GM12865 (cell line): ENCODE measurements around the gene CACNA2D1.

ENCODE experiments used
- DNase-seq: peaks from one replicate; pipeline ENCODE4 v3.0.0; 2010; ENCODE audit warnings: low read depth
- H3K4me3 ChIP-seq: 2 replicates; pipeline ENCODE4 v1.5.1; 2011; ENCODE audit warnings: mild to moderate bottlenecking, low read depth, low read length, control low read depth
- CTCF ChIP-seq: IDR thresholded peaks from 2 replicates; pipeline ENCODE4 v1.5.1; 2011; ENCODE audit warnings: low read length, control low read depth, low read depth, inconsistent platforms; ENCODE audit not compliant: insufficient read depth; ENCODE audit errors: missing control alignments

The CACNA2D1 gene

GRCh38 chr7:82172881-82173280 lies 270.7 kb downstream of the CACNA2D1 start:
- no peak for DNase-seq
- TF ChIP-seq CTCF, result no peak
- no peak overlapping the region for H3K4me3 ChIP-seq

- TF ChIP-seq CTCF, result peak; percentile 2
- DNase-seq, result no peak
Observed at GRCh38 chr7:82172017-82172416, 271.6 kb downstream of the CACNA2D1 start.

GRCh38 chr7:82167558-82168314 lies 275.8 kb downstream of the CACNA2D1 start:
- H3K4me3 ChIP-seq, result no peak overlapping the region
- DNase-seq, result no peak
- no peak for TF ChIP-seq CTCF

More at GRCh38 chr7:82172017-82172416, 271.6 kb downstream of the CACNA2D1 start:
- H3K4me3 ChIP-seq, result no peak overlapping the region

- no peak overlapping the region for H3K4me3 ChIP-seq
- no peak for TF ChIP-seq CTCF
- no peak for DNase-seq
Observed at GRCh38 chr7:82166260-82167015, 277.1 kb downstream of the CACNA2D1 start.

GRCh38 chr7:82164813-82165212 lies 278.8 kb downstream of the CACNA2D1 start:
- no peak overlapping the region for H3K4me3 ChIP-seq
- DNase-seq, result no peak

GRCh38 chr7:82164410-82164809 lies 279.2 kb downstream of the CACNA2D1 start:
- TF ChIP-seq CTCF, result no peak
- H3K4me3 ChIP-seq, result no peak overlapping the region
- DNase-seq, result no peak

More at GRCh38 chr7:82164813-82165212, 278.8 kb downstream of the CACNA2D1 start:
- no peak for TF ChIP-seq CTCF

GRCh38 chr7:82163586-82163985 lies 280.0 kb downstream of the CACNA2D1 start:
- no peak for DNase-seq
- no peak for TF ChIP-seq CTCF
- no peak overlapping the region for H3K4me3 ChIP-seq
